ENCODE data around the gene GRHL3. TPM values are rescaled to one million over a fixed set of nuclear protein-coding genes. Genes with fewer than 3 reads are reported as not detected.

The GRHL3 gene
- total RNA-seq, 1 donor from 2014 or later: 9.9 TPM

DNA sequence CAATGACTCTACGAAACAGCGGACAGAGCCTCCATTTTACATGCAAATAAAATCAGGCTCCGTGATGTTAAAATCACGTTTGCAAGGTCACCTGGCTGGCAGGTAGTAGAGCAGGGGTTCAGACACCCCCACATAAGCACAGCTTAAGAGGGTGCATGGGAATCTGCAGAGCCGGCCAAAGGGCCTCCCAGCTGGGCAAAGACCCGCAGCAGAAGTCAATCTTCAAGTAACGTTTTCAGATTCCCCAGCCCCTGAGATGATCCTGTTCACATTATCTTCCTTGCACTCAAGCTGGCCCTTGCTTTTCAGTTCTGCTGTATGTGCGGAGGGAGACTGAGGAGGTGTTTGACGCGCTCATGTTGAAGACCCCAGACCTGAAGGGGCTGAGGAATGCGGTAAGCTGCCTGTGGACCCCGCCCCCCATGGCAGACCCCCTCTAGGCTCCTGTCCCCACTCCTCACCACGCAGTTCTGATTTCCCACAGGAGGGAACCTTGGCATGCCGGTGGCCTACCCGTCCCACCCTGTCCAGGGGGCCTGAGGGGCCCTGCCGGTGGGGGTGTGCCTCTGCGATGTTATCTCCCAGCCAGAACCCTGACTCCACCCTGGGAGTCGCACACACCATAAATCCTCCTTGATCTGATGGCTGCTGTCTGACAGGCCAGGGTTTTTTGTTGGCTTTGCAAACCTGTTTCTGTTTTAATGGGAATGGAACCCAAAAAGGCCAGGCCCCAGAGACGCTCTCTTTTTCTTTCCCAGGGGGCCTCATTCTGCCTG, 28.2 kb downstream of the GRHL3 start:
- no peak for DNase-seq (ENCODE audit: low read depth)
- TF ChIP-seq, protein P1, sequence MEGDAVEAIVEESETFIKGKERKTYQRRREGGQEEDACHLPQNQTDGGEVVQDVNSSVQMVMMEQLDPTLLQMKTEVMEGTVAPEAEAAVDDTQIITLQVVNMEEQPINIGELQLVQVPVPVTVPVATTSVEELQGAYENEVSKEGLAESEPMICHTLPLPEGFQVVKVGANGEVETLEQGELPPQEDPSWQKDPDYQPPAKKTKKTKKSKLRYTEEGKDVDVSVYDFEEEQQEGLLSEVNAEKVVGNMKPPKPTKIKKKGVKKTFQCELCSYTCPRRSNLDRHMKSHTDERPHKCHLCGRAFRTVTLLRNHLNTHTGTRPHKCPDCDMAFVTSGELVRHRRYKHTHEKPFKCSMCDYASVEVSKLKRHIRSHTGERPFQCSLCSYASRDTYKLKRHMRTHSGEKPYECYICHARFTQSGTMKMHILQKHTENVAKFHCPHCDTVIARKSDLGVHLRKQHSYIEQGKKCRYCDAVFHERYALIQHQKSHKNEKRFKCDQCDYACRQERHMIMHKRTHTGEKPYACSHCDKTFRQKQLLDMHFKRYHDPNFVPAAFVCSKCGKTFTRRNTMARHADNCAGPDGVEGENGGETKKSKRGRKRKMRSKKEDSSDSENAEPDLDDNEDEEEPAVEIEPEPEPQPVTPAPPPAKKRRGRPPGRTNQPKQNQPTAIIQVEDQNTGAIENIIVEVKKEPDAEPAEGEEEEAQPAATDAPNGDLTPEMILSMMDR (conservative IDR thresholded peaks at IDR 0.05; ENCODE audit: low read depth, low read length): no peak

DNA sequence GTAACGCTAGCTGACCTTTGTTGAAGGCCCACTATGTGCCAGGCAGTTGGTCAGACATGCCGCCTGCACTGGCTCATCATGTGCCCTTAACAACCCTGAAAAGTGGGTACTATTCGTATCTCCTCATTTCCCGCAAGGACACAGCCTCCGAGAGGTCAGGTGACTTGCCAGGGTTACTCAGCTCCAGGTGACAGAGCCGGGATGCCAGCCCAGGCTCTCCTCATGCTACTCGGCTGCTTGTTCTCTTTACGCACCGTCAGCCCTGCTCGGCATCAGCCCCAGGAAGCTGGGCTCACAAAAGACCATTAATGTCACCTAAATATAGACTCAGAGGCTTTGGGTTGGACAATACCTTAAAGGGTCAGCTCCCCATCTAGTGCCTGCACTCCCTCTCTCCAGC, 29.0 kb downstream of the GRHL3 start:
- TF ChIP-seq, protein P1 (conservative IDR thresholded peaks at IDR 0.05; ENCODE audit: low read depth, low read length): no peak
- no peak for DNase-seq (ENCODE audit: low read depth)
- H3K4me3 ChIP-seq (ENCODE audit: low read depth, low read length): no peak overlapping the region

More for the DNA sequence above, 28.2 kb downstream of the GRHL3 start:
- no peak overlapping the region for H3K4me3 ChIP-seq (ENCODE audit: low read depth, low read length)

DNA sequence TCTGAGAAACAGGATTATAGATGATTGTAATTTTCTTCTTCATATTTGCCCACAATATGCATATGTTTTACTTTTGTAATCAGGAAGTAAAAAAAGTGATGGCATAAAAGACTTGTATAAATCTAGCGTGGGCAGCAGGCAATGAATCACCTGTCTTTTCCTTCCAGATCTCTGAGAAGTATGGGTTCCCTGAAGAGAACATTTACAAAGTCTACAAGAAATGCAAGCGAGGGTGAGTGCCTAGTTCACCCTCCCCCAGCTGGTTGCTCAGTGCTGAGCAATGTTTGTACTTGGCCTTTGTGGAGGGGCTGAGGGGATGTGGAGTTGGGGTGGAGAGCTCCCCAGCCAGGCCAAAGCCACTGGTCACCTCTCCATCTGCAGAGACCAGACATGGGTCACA, 30.7 kb downstream of the GRHL3 start:
- no peak for DNase-seq (ENCODE audit: low read depth)
- H3K4me3 ChIP-seq (ENCODE audit: low read depth, low read length): no peak overlapping the region
- TF ChIP-seq, protein P1 (conservative IDR thresholded peaks at IDR 0.05; ENCODE audit: low read depth, low read length): no peak

DNA sequence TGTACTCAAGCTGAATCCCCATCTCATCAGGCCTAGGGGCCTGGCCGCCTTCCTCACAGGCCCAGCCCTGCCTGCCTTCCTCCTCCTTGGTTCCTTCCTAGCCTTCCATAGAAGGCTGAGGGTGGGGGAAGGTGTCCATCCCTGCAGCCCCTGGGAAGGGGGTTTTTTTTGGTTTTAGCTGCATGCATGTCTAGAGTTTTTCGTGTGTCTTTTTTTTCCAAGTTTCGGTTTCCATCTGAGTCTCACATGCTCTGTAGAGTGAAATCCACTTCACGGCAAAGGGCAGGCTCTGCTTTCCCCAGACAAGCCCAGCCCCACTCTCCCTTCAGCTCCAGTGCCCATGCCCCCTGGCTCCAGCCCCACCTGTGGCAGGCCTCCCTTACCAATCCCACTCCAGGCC, 32.1 kb downstream of the GRHL3 start:
- DNase-seq (ENCODE audit: low read depth): no peak
- TF ChIP-seq, protein P1 (conservative IDR thresholded peaks at IDR 0.05; ENCODE audit: low read depth, low read length): no peak
- H3K4me3 ChIP-seq (ENCODE audit: low read depth, low read length): no peak overlapping the region

DNA sequence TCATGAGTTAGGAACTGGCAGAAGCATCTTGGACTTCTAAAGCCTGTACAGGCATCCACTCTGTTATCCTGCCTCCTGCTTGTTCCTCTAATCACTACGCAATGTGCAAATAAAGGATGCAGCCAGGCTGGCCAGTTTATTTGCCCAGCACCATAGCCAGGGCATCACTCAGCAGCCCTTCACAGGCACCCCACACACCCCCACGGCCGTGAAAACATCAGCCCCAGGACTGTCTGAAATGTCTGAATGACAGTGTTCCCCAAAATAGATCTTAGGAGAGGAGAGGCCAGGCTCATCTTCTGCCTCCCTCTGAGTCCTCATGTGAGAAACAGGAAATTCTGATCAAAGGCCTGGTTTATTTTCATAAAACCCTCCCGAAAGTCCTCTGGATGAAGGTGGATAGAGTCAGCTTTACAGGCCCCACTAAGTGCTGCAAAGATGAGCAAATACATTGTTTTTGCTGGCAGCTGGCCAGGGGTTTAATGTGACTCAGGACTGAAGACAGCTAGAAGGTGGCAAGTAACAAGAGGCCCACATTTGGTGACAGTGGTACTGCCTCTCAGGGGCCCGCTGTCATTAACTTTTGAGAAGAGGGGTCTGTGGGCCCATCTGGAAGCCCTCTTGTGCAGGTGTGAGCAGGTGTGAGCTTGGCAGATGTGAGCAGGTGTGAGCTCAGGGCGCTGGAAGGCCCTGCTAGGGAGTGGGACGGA, 32.9 kb downstream of the GRHL3 start:
- TF ChIP-seq, protein P1 (conservative IDR thresholded peaks at IDR 0.05; ENCODE audit: low read depth, low read length): no peak
- no peak overlapping the region for H3K4me3 ChIP-seq (ENCODE audit: low read depth, low read length)
- DNase-seq (ENCODE audit: low read depth): no peak

DNA sequence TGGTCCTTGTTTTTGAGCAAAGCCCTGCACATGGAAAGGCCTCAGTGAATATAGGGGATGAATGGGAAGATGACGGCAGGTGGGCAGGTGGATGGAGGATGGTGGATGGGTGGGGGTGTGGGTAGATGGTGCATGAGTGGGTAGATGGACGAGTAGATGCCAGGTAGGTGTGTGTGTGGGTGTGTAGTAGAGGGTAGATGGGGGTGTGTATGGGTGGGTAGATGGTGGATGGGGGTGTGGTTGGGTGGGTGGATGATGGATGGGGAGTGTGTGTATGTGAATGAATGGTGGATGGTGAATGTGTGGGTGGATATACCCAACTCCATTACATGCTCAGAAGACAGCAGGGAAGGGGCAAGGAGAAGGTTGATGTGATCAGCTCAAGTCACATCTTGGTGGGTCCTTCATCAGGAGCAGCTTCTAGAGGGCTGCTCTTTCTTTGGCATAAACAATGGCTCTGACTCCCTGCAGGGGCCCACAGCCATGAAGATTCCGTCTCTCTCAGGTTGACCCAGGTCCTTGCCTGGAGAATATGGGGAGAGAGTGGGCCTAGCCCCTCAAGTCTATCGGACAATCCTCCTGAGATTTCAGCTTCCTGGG, 34.2 kb downstream of the GRHL3 start:
- H3K4me3 ChIP-seq (ENCODE audit: low read depth, low read length): no peak overlapping the region
- no peak for DNase-seq (ENCODE audit: low read depth)
- TF ChIP-seq, protein P1 (conservative IDR thresholded peaks at IDR 0.05; ENCODE audit: low read depth, low read length): no peak

Measured in epithelial cell of proximal tubule (primary cell).